GM06990 (cell line): ENCODE data around the gene DTNB.

Source experiments
- DNase-seq: peaks from one replicate; pipeline ENCODE4 v3.0.0-alpha.2; 2011; ENCODE audit not compliant: insufficient read length; ENCODE audit errors: extremely low read depth
- H3K27me3 ChIP-seq: replicated peaks from 2 replicates; pipeline ENCODE4 v1.6.0; 2011; ENCODE audit warnings: low read length; ENCODE audit not compliant: control insufficient read depth, insufficient read depth
- H3K36me3 ChIP-seq: 2 replicates; pipeline ENCODE4 v1.5.1; 2011; ENCODE audit warnings: low read length; ENCODE audit not compliant: control insufficient read depth, insufficient read depth
- H3K4me3 ChIP-seq: replicated peaks from 2 replicates; pipeline ENCODE4 v1.5.1; 2011; ENCODE audit warnings: low read depth, mild to moderate bottlenecking, control low read depth, low read length
- CTCF ChIP-seq: IDR thresholded peaks from 2 replicates; pipeline ENCODE4 v1.5.1; 2011; ENCODE audit warnings: low read length, control low read depth, mild to moderate bottlenecking, inconsistent platforms; ENCODE audit not compliant: insufficient read depth, poor library complexity, severe bottlenecking

DTNB gene

GRCh38 chr2:25504266-25504665 is 169.1 kb downstream of the DTNB start:
- no peaks in the 10 kb centered on the region for H3K27me3 ChIP-seq
- no peak overlapping the region for H3K4me3 ChIP-seq
- no peak for TF ChIP-seq CTCF
- no peak for DNase-seq
- H3K36me3 ChIP-seq = no peaks in the 10 kb centered on the region

GRCh38 chr2:25499157-25499556 is 174.2 kb downstream of the DTNB start:
- Histone ChIP-seq H3K27me3 (no peaks in the 10 kb centered on the region), H3K4me3 (no peak overlapping the region), H3K36me3 (no peaks in the 10 kb centered on the region)
- DNase-seq = no peak
- no peak for TF ChIP-seq CTCF

GRCh38 chr2:25497918-25498407 is 175.4 kb downstream of the DTNB start:
- peak; percentile 44 for DNase-seq
- Histone ChIP-seq H3K4me3 (no peak overlapping the region), H3K27me3 (no peaks in the 10 kb centered on the region), H3K36me3 (no peaks in the 10 kb centered on the region)
- no peak for TF ChIP-seq CTCF

- TF ChIP-seq CTCF = no peak
- Histone ChIP-seq H3K4me3 (no peak overlapping the region), H3K27me3 (no peaks in the 10 kb centered on the region), H3K36me3 (no peaks in the 10 kb centered on the region)
- DNase-seq = no peak
These were observed 176.0 kb downstream of the DTNB start for GRCh38 chr2:25497229-25497917.

GRCh38 chr2:25494616-25495015 is 178.8 kb downstream of the DTNB start:
- no peaks in the 10 kb centered on the region for H3K27me3 ChIP-seq
- no peak overlapping the region for H3K4me3 ChIP-seq
- no peak for DNase-seq
- H3K36me3 ChIP-seq = no peaks in the 10 kb centered on the region
- no peak for TF ChIP-seq CTCF
